ENCODE measurements around the gene INSIG1.

INSIG1 gene

DNA sequence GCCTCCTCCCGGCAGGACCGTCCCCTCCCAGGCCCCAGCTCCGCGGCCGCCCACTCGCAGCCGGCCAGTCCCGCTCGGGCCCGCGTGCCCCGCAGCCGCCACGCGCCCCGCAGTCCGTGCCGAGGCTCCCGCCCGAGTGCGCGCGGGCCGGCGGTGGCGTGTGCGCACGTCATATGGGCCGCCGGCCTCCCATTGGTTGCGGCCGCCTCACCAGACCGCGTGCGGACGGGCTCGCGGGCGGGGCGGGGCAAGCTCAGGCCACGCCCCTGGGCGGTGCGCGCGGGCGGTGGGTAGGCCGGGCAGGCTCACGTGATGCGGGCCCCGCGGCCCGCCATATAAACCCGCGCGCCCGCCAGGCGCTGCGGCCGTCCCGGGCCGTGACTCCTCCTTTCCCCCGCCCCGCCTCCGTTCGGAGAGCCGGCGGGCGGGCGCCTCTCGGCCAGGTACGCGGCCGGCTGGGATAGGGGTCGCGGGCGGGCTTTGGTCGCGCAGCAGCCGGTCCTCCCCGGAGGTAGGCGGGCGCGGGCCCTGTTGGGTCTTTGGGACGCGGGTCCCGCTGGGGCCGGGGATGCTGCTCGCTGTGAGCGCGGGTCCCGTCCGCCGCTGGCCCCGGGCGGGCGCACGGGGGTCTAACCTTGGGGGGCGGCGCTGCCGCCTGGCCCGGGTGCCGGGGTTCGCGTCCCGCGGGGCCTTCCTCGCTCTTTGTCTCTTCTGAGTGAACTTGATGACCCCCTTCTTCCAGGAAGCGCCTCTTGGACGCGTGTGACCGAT lies at the start of gene INSIG1:
TSS of gene INSIG1 (plus strand) at position 362 of the 771 bp plus-strand sequence. CDS start at position 770, 408 bp downstream.
- DNase-seq (ENCODE audit: low read depth in 2 of 2), result peak; percentile 92 to 97
- peak within 1 kb of the TSS; percentile 85 to 87 for H3K4me3 ChIP-seq (replicated peaks in 1 of 2; ENCODE audit: low read depth in 2 of 2, low read length in 2 of 2)
- TF ChIP-seq CTCF (IDR thresholded peaks at IDR 0.05; ENCODE audit: low read depth, low read length), result no peak

GRCh38 chr7:155248366-155248756 lies 49.3 kb upstream of the INSIG1 start:
- TF ChIP-seq CTCF (IDR thresholded peaks at IDR 0.05; ENCODE audit: low read depth, low read length), result no peak
- H3K4me3 ChIP-seq (replicated peaks in 1 of 2; ENCODE audit: low read depth in 2 of 2, low read length in 2 of 2), result no peak overlapping the region
- no peak for DNase-seq (ENCODE audit: low read depth in 2 of 2)

- no peak for TF ChIP-seq CTCF (IDR thresholded peaks at IDR 0.05; ENCODE audit: low read depth, low read length)
- no peak for DNase-seq (ENCODE audit: low read depth in 2 of 2)
- no peak overlapping the region for H3K4me3 ChIP-seq (replicated peaks in 1 of 2; ENCODE audit: low read depth in 2 of 2, low read length in 2 of 2)
Measured at GRCh38 chr7:155251831-155252230, 45.8 kb upstream of the INSIG1 start.

DNA sequence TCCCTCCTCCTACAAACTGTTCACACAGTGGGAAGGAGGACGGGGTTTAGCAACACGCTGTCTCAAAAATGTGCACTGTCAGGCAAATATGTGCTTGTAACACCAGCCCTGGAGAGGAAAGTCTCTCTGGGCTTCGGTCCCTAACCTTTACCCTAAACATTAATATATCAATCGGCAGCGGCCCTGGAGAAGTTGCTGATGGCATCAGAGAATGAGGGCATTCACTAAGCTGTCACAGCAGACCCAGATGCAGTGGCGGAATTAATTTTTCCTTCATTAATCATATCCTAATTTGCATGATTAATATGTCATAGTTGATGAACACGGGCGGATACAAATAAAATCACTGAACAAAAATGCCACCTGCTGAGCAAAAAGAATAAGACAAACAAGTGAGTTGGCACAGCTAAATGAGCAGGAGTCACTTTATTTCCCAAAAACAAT lies 45.2 kb upstream of the INSIG1 start:
- H3K4me3 ChIP-seq (replicated peaks in 1 of 2; ENCODE audit: low read depth in 2 of 2, low read length in 2 of 2), result no peak overlapping the region
- no peak for TF ChIP-seq CTCF (IDR thresholded peaks at IDR 0.05; ENCODE audit: low read depth, low read length)
- peak in 1 of 2 donors; percentile 40 for DNase-seq (ENCODE audit: low read depth in 2 of 2)

DNA sequence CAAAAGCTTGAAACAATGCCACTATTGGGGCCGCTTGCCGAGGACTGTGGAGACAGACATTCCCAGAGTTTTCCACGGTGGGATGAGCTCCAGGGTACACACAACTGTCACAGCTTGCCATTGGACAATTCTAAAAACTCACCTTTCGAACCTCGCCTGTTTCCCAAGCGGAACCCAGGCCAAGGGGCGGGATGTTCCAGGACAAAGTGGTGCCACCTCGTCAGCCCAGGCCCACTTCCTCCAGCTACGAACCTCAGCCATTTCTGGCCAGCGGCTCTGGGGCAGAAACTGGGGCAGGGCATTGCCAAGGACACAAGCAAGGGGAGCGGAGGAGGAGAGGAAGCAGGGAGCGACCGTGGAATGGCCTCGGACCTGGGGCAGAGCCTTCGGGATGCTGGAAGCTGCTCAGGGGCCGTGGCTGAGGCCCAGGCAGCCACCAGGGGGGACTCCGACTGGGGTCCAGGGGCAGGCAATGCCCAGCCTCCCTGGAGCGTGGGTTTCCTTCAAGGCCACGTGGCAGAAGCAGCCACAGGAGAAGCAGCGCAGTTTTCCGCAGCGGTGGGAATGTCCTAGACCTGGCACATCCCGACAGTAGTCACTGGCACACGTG lies 44.7 kb upstream of the INSIG1 start:
- TF ChIP-seq CTCF (IDR thresholded peaks at IDR 0.05; ENCODE audit: low read depth, low read length), result no peak
- no peak overlapping the region for H3K4me3 ChIP-seq (replicated peaks in 1 of 2; ENCODE audit: low read depth in 2 of 2, low read length in 2 of 2)
- DNase-seq (ENCODE audit: low read depth in 2 of 2), result no peak

- TF ChIP-seq CTCF (IDR thresholded peaks at IDR 0.05; ENCODE audit: low read depth, low read length), result no peak
- no peak for DNase-seq (ENCODE audit: low read depth in 2 of 2)
Measured at GRCh38 chr7:155254018-155254417, 43.7 kb upstream of the INSIG1 start.

More at GRCh38 chr7:155254018-155254417, 43.7 kb upstream of the INSIG1 start:
- H3K4me3 ChIP-seq (replicated peaks in 1 of 2; ENCODE audit: low read depth in 2 of 2, low read length in 2 of 2), result no peak overlapping the region

Data from cardiac fibroblast (primary cell).